Body of pancreas (tissue), 4 donors: Measurements from ENCODE around the gene TMEM263. TPM values are rescaled to one million over a fixed set of nuclear protein-coding genes. Genes with fewer than 3 reads are reported as not detected.

Experiments
- ATAC-seq: fragments of 150-250 bp; one replicate; pipeline ENCODE4 v1.9.1; 2016
- DNase-seq, 4 donors: peaks; one replicate each; pipeline ENCODE4 v3.0.0-alpha.2; 2019
- H3K27ac ChIP-seq, 4 donors: fragments of 200-600 bp; sonication (generic); 1 replicate in 3 of 4; 2 replicates in 1 of 4; pipeline versions ENCODE4 v1.5.1 to v1.6.1; 2016 to 2019; ENCODE audit warnings: mild to moderate bottlenecking in 1 of 4, mixed read lengths in 1 of 4, moderate library complexity in 1 of 4
- H3K27me3 ChIP-seq, 2 donors: fragments of 200-600 bp; sonication (generic); one replicate each; pipeline ENCODE4 v1.6.0; 2016; ENCODE audit warnings: mild to moderate bottlenecking in 1 of 2
- H3K36me3 ChIP-seq, 2 donors: fragments of 200-600 bp; sonication (generic); replicated peaks in 1 of 2; 2 replicates each; pipeline ENCODE4 v1.5.1; 2016; ENCODE audit warnings: low read depth in 2 of 2; ENCODE audit not compliant: insufficient read depth in 1 of 2
- H3K4me1 ChIP-seq: fragments of 200-600 bp; sonication (generic); one replicate; pipeline ENCODE4 v1.6.0; 2016
- H3K4me3 ChIP-seq, 2 donors: fragments of 200-600 bp; sonication (generic); 1 replicate in 1 of 2; 2 replicates in 1 of 2; pipeline ENCODE4 v1.5.1; 2016 to 2019
- H3K9me3 ChIP-seq, 3 donors: fragments of 200-600 bp; sonication (generic); 1 replicate in 2 of 3; 2 replicates in 1 of 3; pipeline ENCODE4 v1.5.1; 2016
- POLR2A ChIP-seq, 3 donors: fragments of 450-650 bp; IDR thresholded peaks; one replicate each; pipeline ENCODE4 v1.6.1; 2016; ENCODE audit warnings: antibody characterized with exemption in 3 of 3, mild to moderate bottlenecking in 2 of 3
- WGBS, 2 donors: methylation state at CpG; one replicate each; pipeline ENCODE4 v1.1.5; 2017; 5-methylcytosine and 5-hydroxymethylcytosine counted together
- intact Hi-C: fragments of 100-400 bp; cut with DNase I; formaldehyde crosslinking; loops from one replicate; pipeline ENCODE4 v1.15.1; 2023
- total RNA-seq, 2 donors: library from RNA; depleted of rRNA; stranded (reverse); fragments of >200 nt; gene quantifications; one replicate each; pipeline ENCODE4 v1.1.0, GENCODE V29; 2016
- TF ChIP-seq, protein P1 (sequence below), 7 experiments: fragments of 450-650 bp in 4 of 7; fragments of 200-600 bp in 3 of 7; sonication (generic) in 3 of 7; IDR thresholded peaks; one replicate each; pipeline ENCODE4 v1.5.1; 2016 to 2019; ENCODE audit warnings: antibody characterized with exemption in 7 of 7

The TMEM263 gene
- total RNA-seq, 2 donors from 2014 or later, result 27.4 to 33.5 TPM

- Histone ChIP-seq H3K27ac (peak overlapping the region; percentile 96 to 99 (median 97)), H3K4me3 (peak overlapping the region; percentile 91 to 92), H3K36me3 (no peaks in the 10 kb centered on the region), H3K27me3 (no peaks in the 10 kb centered on the region), H3K9me3 (no peaks in the 10 kb centered on the region), H3K4me1 (peaks cover 36% of the 10 kb centered on the region)
- intact Hi-C loops, result no loop called here
- DNase-seq (peak; percentile 39 to 51 (median 40)), ATAC-seq (no peak)
- WGBS, 2 donors, result 24 to 33% methylated on average over 26 to 36 of the region's 36 CpGs
- TF ChIP-seq POLR2A (IDR thresholded peaks at IDR 0.05), result no peak
- TF ChIP-seq, protein P1, sequence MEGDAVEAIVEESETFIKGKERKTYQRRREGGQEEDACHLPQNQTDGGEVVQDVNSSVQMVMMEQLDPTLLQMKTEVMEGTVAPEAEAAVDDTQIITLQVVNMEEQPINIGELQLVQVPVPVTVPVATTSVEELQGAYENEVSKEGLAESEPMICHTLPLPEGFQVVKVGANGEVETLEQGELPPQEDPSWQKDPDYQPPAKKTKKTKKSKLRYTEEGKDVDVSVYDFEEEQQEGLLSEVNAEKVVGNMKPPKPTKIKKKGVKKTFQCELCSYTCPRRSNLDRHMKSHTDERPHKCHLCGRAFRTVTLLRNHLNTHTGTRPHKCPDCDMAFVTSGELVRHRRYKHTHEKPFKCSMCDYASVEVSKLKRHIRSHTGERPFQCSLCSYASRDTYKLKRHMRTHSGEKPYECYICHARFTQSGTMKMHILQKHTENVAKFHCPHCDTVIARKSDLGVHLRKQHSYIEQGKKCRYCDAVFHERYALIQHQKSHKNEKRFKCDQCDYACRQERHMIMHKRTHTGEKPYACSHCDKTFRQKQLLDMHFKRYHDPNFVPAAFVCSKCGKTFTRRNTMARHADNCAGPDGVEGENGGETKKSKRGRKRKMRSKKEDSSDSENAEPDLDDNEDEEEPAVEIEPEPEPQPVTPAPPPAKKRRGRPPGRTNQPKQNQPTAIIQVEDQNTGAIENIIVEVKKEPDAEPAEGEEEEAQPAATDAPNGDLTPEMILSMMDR (IDR thresholded peaks at IDR 0.05), result no peak
These were observed 988 bp upstream of the TMEM263 start for GRCh38 chr12:106954462-106955376.

DNA sequence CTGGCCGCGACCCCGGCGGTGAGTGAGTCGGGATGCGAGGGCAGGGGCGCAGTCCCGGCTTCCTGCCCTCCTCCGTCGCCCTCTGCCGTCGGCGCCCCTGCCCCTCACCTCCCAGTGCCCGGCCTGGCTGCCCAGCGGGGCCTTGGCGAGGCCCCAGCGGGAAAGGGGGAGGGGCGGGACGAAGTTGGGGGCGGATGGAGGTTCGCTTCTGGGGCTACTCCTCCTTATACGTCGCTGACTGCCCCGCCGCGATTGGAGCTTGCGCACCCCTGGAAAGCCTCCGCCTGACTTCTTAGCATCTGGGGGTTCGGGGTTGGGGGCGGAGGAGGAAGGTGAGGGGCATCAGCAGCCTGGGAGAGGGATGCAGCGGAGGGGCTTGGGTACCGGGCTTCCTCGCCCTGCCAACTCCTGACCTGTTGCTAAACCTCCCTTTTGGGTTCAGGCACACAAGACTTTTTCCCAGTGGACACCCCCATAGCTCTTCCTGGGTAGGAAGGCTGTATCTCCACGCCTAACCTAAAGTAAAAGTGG is 406 bp downstream of the TMEM263 start:
- intact Hi-C loops, result no loop called here
- Histone ChIP-seq H3K27ac (peak overlapping the region; percentile 96 to 99 (median 97)), H3K9me3 (no peaks in the 10 kb centered on the region), H3K27me3 (no peaks in the 10 kb centered on the region), H3K36me3 (no peaks in the 10 kb centered on the region), H3K4me1 (peaks cover 47% of the 10 kb centered on the region), H3K4me3 (peak overlapping the region; percentile 91 to 92)
- WGBS, 2 donors, result 0 to 1% methylated on average over 14 to 34 of the region's 34 CpGs
- peak; percentile 65 to 70 (median 68) for DNase-seq
- peak; percentile 59 for ATAC-seq
- TF ChIP-seq POLR2A (IDR thresholded peaks at IDR 0.05), result peak in 1 of 3 donors; percentile 4
- TF ChIP-seq, protein P1 (IDR thresholded peaks at IDR 0.05), result peak in 4 of 7 experiments; percentile 1 to 37 (median 20)

DNA sequence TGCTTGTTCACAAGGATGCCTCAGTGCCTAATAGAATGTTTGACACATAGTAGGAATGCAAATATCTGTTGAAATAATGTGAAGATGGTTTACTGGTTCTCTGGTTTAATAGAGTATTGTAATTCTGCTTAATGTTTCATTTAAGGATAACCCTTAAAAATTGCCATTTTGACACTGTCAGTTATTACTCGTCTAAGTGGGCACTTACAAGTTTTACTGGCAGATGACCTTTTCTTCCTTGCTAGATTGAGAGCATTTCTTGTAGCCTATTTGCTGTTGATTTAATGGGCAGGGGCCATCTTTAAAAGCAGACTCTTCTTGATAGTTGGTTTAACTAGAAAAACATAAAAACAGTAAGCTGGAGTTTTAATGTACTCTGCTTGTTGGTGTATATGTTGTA is 1.9 kb downstream of the TMEM263 start:
- Histone ChIP-seq H3K9me3 (no peaks in the 10 kb centered on the region), H3K4me1 (peaks cover 58% of the 10 kb centered on the region), H3K27me3 (no peaks in the 10 kb centered on the region), H3K27ac (peak overlapping the region in 1 of 4 donors; percentile 99), H3K4me3 (peak overlapping the region; percentile 91 to 92), H3K36me3 (no peaks in the 10 kb centered on the region)
- TF ChIP-seq, protein P1 (IDR thresholded peaks at IDR 0.05), result no peak
- TF ChIP-seq POLR2A (IDR thresholded peaks at IDR 0.05), result no peak
- WGBS, 2 donors, result 0 to 5% methylated on average over 1 of the region's 1 CpG
- ATAC-seq, result no peak
- DNase-seq, result no peak
- intact Hi-C loops, result no loop called here

DNA sequence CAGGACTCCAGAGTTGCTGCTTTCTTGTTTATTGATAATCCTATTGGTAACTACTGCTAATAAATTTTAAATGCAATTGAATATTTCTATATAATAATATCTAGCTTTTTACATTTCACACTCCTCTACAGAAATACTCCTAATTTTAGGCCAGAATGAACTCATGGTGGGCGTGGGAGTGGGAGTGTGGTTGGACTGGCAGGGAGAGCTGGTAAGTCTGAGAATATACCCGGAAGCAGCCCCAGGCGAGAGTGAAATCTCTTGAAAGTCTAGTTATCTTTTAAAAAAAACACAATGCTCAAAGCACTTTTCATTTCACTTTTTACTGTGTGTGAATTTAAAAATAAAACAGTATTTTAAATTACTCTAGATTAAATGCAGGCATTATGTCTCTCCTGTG is 4.7 kb downstream of the TMEM263 start:
- intact Hi-C loops, result no loop called here
- Histone ChIP-seq H3K27ac (no peak overlapping the region), H3K9me3 (no peaks in the 10 kb centered on the region), H3K4me1 (peaks cover 51% of the 10 kb centered on the region), H3K27me3 (no peaks in the 10 kb centered on the region), H3K4me3 (no peak overlapping the region), H3K36me3 (peaks cover 0 to 2% of the 10 kb centered on the region in 2 donors)
- ATAC-seq (no peak), DNase-seq (no peak)
- 56 to 65% methylated on average over 3 of the region's 3 CpGs for WGBS, 2 donors
- TF ChIP-seq POLR2A (IDR thresholded peaks at IDR 0.05), result no peak
- TF ChIP-seq, protein P1 (IDR thresholded peaks at IDR 0.05), result no peak
